Tibial artery (tissue), 4 donors: ENCODE results near the gene JAKMIP1.

Experiments
- DNase-seq, 2 donors: peaks; one replicate each; pipeline ENCODE4 v3.0.0-alpha.2; 2019
- H3K27ac ChIP-seq, 2 donors: fragments of 200-600 bp; sonication (generic) in 1 of 2; 1 replicate in 1 of 2; 2 replicates in 1 of 2; pipeline ENCODE4 v1.5.1; 2018 to 2019; ENCODE audit warnings: mild to moderate bottlenecking in 1 of 2
- H3K27me3 ChIP-seq, 2 donors: fragments of 200-600 bp; sonication (generic) in 1 of 2; one replicate each; pipeline versions ENCODE4 v1.5.1 to v1.6.0; 2016 to 2019
- H3K36me3 ChIP-seq, 3 donors: fragments of 200-600 bp; sonication (generic) in 2 of 3; one replicate each; pipeline ENCODE4 v1.5.1; 2016 to 2019; ENCODE audit warnings: mild to moderate bottlenecking in 2 of 3
- H3K4me1 ChIP-seq, 4 donors: fragments of 200-600 bp; sonication (generic) in 2 of 4; 1 replicate in 3 of 4; 2 replicates in 1 of 4; pipeline ENCODE4 v1.5.1; 2016 to 2019
- H3K4me3 ChIP-seq, 2 donors: fragments of 200-600 bp; sonication (generic) in 1 of 2; 1 replicate in 1 of 2; 2 replicates in 1 of 2; pipeline ENCODE4 v1.5.1; 2018 to 2019; ENCODE audit warnings: mild to moderate bottlenecking in 2 of 2
- H3K9me3 ChIP-seq, 3 donors: fragments of 200-600 bp; sonication (generic) in 1 of 3; one replicate each; pipeline ENCODE4 v1.5.1; 2016 to 2019
- CTCF ChIP-seq, 2 experiments: fragments of 200-600 bp in 1 of 2; fragments of 450-650 bp in 1 of 2; IDR thresholded peaks; one replicate each; pipeline ENCODE4 v1.5.1; 2017 to 2019; ENCODE audit warnings: antibody characterized with exemption in 2 of 2, mild to moderate bottlenecking in 1 of 2, moderate library complexity in 1 of 2
- intact Hi-C: fragments of 100-400 bp; cut with DNase I; formaldehyde crosslinking; loops from one replicate; pipeline ENCODE4 v1.15.0; 2023; ENCODE audit warnings: low total_unique reads

The JAKMIP1 gene

GRCh38 chr4:6110681-6111353 is 89.5 kb downstream of the JAKMIP1 start:
- peak in 1 of 2 donors; percentile 45 for DNase-seq

GRCh38 chr4:6109842-6110560 is 90.3 kb downstream of the JAKMIP1 start:
- Histone ChIP-seq H3K27ac (no peak overlapping the region), H3K4me1 (no peaks in the 10 kb centered on the region), H3K4me3 (no peak overlapping the region), H3K36me3 (no peaks in the 10 kb centered on the region), H3K27me3 (peaks cover 0 to 43% of the 10 kb centered on the region in 2 donors), H3K9me3 (peaks cover 0 to 8% (median 0%) of the 10 kb centered on the region in 3 donors)
- no peak for TF ChIP-seq CTCF (IDR thresholded peaks at IDR 0.05)
- no peak for DNase-seq
- intact Hi-C loops = no loop called here

More at GRCh38 chr4:6110681-6111353, 89.5 kb downstream of the JAKMIP1 start:
- Histone ChIP-seq H3K27me3 (peaks cover 0 to 47% of the 10 kb centered on the region in 2 donors), H3K4me1 (no peaks in the 10 kb centered on the region), H3K27ac (no peak overlapping the region), H3K36me3 (no peaks in the 10 kb centered on the region), H3K4me3 (no peak overlapping the region), H3K9me3 (peaks cover 0 to 2% (median 0%) of the 10 kb centered on the region in 3 donors)
- no peak for TF ChIP-seq CTCF (IDR thresholded peaks at IDR 0.05)
- intact Hi-C loops = no loop called here

- intact Hi-C loops = no loop called here
- DNase-seq = no peak
- peaks cover 0 to 8% (median 0%) of the 10 kb centered on the region in 3 donors for H3K9me3 ChIP-seq
- peaks cover 0 to 24% of the 10 kb centered on the region in 2 donors for H3K27me3 ChIP-seq
- H3K27ac ChIP-seq = no peak overlapping the region
- no peaks in the 10 kb centered on the region for H3K36me3 ChIP-seq
- H3K4me3 ChIP-seq = no peak overlapping the region
- no peak for TF ChIP-seq CTCF (IDR thresholded peaks at IDR 0.05)
- no peaks in the 10 kb centered on the region for H3K4me1 ChIP-seq
Measured at GRCh38 chr4:6107886-6108285, 92.5 kb downstream of the JAKMIP1 start.

GRCh38 chr4:6107114-6107791 is 93.1 kb downstream of the JAKMIP1 start:
- peaks cover 0 to 8% (median 0%) of the 10 kb centered on the region in 3 donors for H3K9me3 ChIP-seq
- intact Hi-C loops = no loop called here
- no peaks in the 10 kb centered on the region for H3K4me1 ChIP-seq
- DNase-seq = peak in 1 of 2 donors; percentile 10
- no peaks in the 10 kb centered on the region for H3K36me3 ChIP-seq
- no peak overlapping the region for H3K27ac ChIP-seq
- H3K27me3 ChIP-seq = peaks cover 0 to 18% of the 10 kb centered on the region in 2 donors
- no peak for TF ChIP-seq CTCF (IDR thresholded peaks at IDR 0.05)
- H3K4me3 ChIP-seq = no peak overlapping the region

- Histone ChIP-seq H3K9me3 (peaks cover 0 to 8% (median 0%) of the 10 kb centered on the region in 3 donors), H3K36me3 (no peaks in the 10 kb centered on the region), H3K27ac (no peak overlapping the region), H3K27me3 (peaks cover 0 to 12% of the 10 kb centered on the region in 2 donors), H3K4me1 (no peaks in the 10 kb centered on the region), H3K4me3 (no peak overlapping the region)
- intact Hi-C loops = no loop called here
- TF ChIP-seq CTCF (IDR thresholded peaks at IDR 0.05) = no peak
- no peak for DNase-seq
Measured at GRCh38 chr4:6106156-6106555, 94.2 kb downstream of the JAKMIP1 start.
